HL-60 (cell line): ENCODE measurements around the gene ZNF638.

Source experiments
- GABPA ChIP-seq: IDR thresholded peaks from 2 replicates; pipeline ENCODE4 v1.6.1; 2012; ENCODE audit warnings: low read depth
- POLR2AphosphoS5 ChIP-seq: IDR thresholded peaks from 2 replicates; pipeline ENCODE4 v1.6.1; 2012; ENCODE audit warnings: low read depth
- TF ChIP-seq, protein P1 (sequence below): IDR thresholded peaks from one replicate; pipeline ENCODE4 v1.5.1; 2011; ENCODE audit warnings: low read length, control low read depth, inconsistent platforms; ENCODE audit not compliant: insufficient read depth

DNA sequence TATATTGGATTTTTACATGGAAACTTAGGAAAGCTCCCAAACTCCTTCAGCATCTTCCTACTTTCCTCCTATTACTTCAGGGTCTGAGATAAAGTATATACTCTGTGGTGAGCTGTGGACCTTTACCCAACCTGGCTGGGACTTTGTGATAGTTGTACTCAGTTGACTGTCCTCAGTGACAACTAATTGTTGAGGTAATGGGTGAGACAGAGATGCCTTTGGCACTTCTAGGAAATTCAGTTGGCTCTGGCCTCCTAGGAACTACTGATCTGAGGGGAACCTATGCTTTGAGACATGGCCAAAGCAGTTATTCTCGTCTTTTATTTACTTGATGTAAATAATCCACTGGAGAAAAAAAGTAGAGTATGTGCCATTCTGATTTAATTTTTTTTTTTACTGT, 39.4 kb upstream of the ZNF638 start:
- TF ChIP-seq, protein P1, sequence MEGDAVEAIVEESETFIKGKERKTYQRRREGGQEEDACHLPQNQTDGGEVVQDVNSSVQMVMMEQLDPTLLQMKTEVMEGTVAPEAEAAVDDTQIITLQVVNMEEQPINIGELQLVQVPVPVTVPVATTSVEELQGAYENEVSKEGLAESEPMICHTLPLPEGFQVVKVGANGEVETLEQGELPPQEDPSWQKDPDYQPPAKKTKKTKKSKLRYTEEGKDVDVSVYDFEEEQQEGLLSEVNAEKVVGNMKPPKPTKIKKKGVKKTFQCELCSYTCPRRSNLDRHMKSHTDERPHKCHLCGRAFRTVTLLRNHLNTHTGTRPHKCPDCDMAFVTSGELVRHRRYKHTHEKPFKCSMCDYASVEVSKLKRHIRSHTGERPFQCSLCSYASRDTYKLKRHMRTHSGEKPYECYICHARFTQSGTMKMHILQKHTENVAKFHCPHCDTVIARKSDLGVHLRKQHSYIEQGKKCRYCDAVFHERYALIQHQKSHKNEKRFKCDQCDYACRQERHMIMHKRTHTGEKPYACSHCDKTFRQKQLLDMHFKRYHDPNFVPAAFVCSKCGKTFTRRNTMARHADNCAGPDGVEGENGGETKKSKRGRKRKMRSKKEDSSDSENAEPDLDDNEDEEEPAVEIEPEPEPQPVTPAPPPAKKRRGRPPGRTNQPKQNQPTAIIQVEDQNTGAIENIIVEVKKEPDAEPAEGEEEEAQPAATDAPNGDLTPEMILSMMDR = no peak
- TF ChIP-seq GABPA = no peak
- no peak for TF ChIP-seq POLR2AphosphoS5
